Measurements from ENCODE around the gene CENPF.

CENPF gene

GRCh38 chr1:214636436-214636835, 33.4 kb downstream of the CENPF start:
- TF ChIP-seq TAF1 (IDR thresholded peaks at IDR 0.05; ENCODE audit: borderline replicate concordance, insufficient read depth, low read length) (no peak), POLR2AphosphoS5 (IDR thresholded peaks at IDR 0.05; ENCODE audit: low read depth, low read length) (no peak), SIN3A (IDR thresholded peaks at IDR 0.05; ENCODE audit: borderline replicate concordance, insufficient read depth, low read length) (no peak), REST (IDR thresholded peaks at IDR 0.05; ENCODE audit: insufficient read depth in 1 of 2, low read depth in 2 of 2, low read length in 2 of 2) (no peak), FOXP2 (optimal IDR thresholded peaks at IDR 0.05; ENCODE audit: borderline replicate concordance, extremely low read depth, extremely low read length, insufficient read depth) (no peak)

- TF ChIP-seq TAF1 (IDR thresholded peaks at IDR 0.05; ENCODE audit: borderline replicate concordance, insufficient read depth, low read length) (no peak), POLR2AphosphoS5 (IDR thresholded peaks at IDR 0.05; ENCODE audit: low read depth, low read length) (no peak), REST (IDR thresholded peaks at IDR 0.05; ENCODE audit: insufficient read depth in 1 of 2, low read depth in 2 of 2, low read length in 2 of 2) (no peak), SIN3A (IDR thresholded peaks at IDR 0.05; ENCODE audit: borderline replicate concordance, insufficient read depth, low read length) (no peak), FOXP2 (optimal IDR thresholded peaks at IDR 0.05; ENCODE audit: borderline replicate concordance, extremely low read depth, extremely low read length, insufficient read depth) (no peak)
Observed at GRCh38 chr1:214637125-214637524, 34.1 kb downstream of the CENPF start.

DNA sequence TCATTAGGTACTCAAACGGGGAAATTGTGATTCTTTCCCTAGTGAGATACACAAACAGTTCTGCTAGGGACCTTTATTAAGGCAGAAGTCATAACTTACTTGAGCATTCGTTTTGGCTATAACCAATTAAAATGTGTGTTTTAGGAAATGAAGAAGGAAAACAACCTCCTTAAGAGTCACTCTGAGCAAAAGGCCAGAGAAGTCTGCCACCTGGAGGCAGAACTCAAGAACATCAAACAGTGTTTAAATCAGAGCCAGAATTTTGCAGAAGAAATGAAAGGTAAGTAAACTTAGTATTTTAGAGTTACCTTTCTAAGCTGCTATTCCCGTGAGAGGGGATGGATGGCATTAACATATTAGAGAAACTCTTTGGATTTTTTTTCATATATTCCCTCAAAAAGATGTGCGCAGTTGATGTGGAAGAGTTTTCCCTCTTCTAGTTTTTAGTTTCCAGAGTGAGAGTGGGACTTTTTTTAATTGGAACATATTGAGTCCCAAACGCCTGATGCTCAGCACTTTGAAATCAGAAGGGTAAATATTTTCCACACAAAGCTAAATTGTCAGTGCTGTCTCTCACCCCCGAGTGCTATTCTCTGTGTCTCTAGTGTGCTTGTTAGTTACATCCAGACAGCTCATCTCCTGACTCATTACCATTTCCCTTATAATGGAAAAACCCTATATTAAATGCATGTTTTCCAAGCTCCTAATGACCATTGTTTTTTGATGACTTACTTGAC, 34.9 kb downstream of the CENPF start:
- TF ChIP-seq TAF1 (IDR thresholded peaks at IDR 0.05; ENCODE audit: borderline replicate concordance, insufficient read depth, low read length): no peak
- no peak for TF ChIP-seq POLR2AphosphoS5 (IDR thresholded peaks at IDR 0.05; ENCODE audit: low read depth, low read length)
- TF ChIP-seq SIN3A (IDR thresholded peaks at IDR 0.05; ENCODE audit: borderline replicate concordance, insufficient read depth, low read length): no peak
- no peak for TF ChIP-seq FOXP2 (optimal IDR thresholded peaks at IDR 0.05; ENCODE audit: borderline replicate concordance, extremely low read depth, extremely low read length, insufficient read depth)
- no peak for TF ChIP-seq REST (IDR thresholded peaks at IDR 0.05; ENCODE audit: insufficient read depth in 1 of 2, low read depth in 2 of 2, low read length in 2 of 2)

DNA sequence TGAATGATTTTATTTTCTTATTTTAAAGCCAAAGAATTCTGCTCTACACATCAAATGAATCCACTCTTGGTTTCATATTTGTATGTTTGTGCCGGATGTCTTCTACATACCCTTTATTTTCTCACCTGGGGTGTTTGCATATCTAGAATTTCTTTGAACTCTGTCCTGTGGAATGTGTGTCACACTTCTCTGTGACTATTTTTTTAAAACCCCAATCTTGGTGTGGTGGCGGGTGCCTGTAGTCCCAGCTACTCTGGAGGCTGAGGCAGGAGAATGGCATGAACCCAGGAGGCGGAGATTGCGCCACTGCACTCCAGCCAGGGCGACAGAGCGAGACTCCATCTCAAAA, 35.4 kb downstream of the CENPF start:
- no peak for TF ChIP-seq POLR2AphosphoS5 (IDR thresholded peaks at IDR 0.05; ENCODE audit: low read depth, low read length)
- no peak for TF ChIP-seq FOXP2 (optimal IDR thresholded peaks at IDR 0.05; ENCODE audit: borderline replicate concordance, extremely low read depth, extremely low read length, insufficient read depth)
- no peak for TF ChIP-seq SIN3A (IDR thresholded peaks at IDR 0.05; ENCODE audit: borderline replicate concordance, insufficient read depth, low read length)
- no peak for TF ChIP-seq TAF1 (IDR thresholded peaks at IDR 0.05; ENCODE audit: borderline replicate concordance, insufficient read depth, low read length)

DNA sequence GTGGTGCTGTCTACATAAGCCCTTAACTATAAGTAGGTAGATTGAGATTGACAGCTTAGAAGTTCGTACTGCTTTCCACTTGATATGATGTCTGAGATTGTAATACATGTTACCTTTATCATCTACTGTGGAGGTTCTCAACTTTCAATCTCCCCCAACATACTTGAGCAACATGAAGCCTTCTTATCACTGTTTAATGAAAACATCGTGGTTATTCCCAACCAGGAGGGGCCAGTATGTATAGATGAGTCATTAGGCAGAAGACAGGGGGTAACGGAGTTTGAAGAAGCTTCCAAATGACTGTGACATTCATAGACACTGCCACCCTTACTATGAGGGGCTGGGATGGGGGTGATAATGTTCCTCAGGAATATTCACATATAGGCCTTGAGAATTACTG, 36.0 kb downstream of the CENPF start:
- TF ChIP-seq REST (IDR thresholded peaks at IDR 0.05; ENCODE audit: insufficient read depth in 1 of 2, low read depth in 2 of 2, low read length in 2 of 2) (no peak), TAF1 (IDR thresholded peaks at IDR 0.05; ENCODE audit: borderline replicate concordance, insufficient read depth, low read length) (no peak), SIN3A (IDR thresholded peaks at IDR 0.05; ENCODE audit: borderline replicate concordance, insufficient read depth, low read length) (no peak), POLR2AphosphoS5 (IDR thresholded peaks at IDR 0.05; ENCODE audit: low read depth, low read length) (no peak), FOXP2 (optimal IDR thresholded peaks at IDR 0.05; ENCODE audit: borderline replicate concordance, extremely low read depth, extremely low read length, insufficient read depth) (no peak)
